ENCODE results near the gene LYZL6.
A peak's percentile ranks its signal among the peaks of the same experiment; 100 is the strongest.

Gene LYZL6

GRCh38 chr17:35892091-35893035 lies 51.1 kb downstream of the LYZL6 start:
- peaks cover 33% of the 10 kb centered on the region for H3K4me1 Mint-ChIP-seq
- no peaks in the 10 kb centered on the region for H3K27me3 Mint-ChIP-seq (ENCODE audit: low read depth)
- no peaks in the 10 kb centered on the region for H3K36me3 Mint-ChIP-seq (ENCODE audit: low read depth)
- TF ChIP-seq, protein P1, sequence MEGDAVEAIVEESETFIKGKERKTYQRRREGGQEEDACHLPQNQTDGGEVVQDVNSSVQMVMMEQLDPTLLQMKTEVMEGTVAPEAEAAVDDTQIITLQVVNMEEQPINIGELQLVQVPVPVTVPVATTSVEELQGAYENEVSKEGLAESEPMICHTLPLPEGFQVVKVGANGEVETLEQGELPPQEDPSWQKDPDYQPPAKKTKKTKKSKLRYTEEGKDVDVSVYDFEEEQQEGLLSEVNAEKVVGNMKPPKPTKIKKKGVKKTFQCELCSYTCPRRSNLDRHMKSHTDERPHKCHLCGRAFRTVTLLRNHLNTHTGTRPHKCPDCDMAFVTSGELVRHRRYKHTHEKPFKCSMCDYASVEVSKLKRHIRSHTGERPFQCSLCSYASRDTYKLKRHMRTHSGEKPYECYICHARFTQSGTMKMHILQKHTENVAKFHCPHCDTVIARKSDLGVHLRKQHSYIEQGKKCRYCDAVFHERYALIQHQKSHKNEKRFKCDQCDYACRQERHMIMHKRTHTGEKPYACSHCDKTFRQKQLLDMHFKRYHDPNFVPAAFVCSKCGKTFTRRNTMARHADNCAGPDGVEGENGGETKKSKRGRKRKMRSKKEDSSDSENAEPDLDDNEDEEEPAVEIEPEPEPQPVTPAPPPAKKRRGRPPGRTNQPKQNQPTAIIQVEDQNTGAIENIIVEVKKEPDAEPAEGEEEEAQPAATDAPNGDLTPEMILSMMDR (IDR thresholded peaks at IDR 0.05; ENCODE audit: unreplicated experiment in 3 of 3) = no peak
- H3K4me3 Mint-ChIP-seq = no peak overlapping the region
- H3K9me3 Mint-ChIP-seq = no peaks in the 10 kb centered on the region
- peak overlapping the region; percentile 44 to 78 (median 62) for H3K27ac Mint-ChIP-seq

DNA sequence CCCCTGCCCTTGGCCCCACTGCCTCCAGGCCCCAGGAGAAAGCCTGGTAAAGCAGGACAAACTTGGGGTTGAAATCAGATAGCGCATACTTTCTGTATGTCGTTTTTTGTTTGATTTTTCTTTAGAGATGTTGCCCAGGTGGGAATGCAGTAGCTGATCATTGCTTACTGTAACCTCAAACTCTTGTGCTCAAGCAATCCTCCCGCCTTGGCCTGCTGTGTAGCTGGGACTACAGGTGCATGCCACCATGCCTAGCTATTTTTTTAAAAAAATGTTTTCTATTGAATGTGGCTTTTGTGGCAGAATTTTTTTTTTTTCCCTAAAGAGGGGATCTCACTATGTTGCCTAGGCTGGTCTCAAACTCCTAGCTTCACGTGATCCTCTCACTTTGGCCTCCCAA lies 52.2 kb downstream of the LYZL6 start:
- Mint-ChIP-seq H3K27me3 (ENCODE audit: low read depth) (no peaks in the 10 kb centered on the region), H3K4me1 (peaks cover 33% of the 10 kb centered on the region), H3K36me3 (ENCODE audit: low read depth) (no peaks in the 10 kb centered on the region), H3K27ac (peak overlapping the region in 2 of 3 experiments; percentile 68 to 94), H3K4me3 (no peak overlapping the region), H3K9me3 (no peaks in the 10 kb centered on the region)
- TF ChIP-seq, protein P1 (IDR thresholded peaks at IDR 0.05; ENCODE audit: unreplicated experiment in 3 of 3) = no peak

GRCh38 chr17:35890774-35891155 lies 52.7 kb downstream of the LYZL6 start:
- no peaks in the 10 kb centered on the region for H3K9me3 Mint-ChIP-seq

GRCh38 chr17:35889818-35890773 lies 53.4 kb downstream of the LYZL6 start:
- TF ChIP-seq, protein P1 (IDR thresholded peaks at IDR 0.05; ENCODE audit: unreplicated experiment in 3 of 3) = no peak
- Mint-ChIP-seq H3K9me3 (no peaks in the 10 kb centered on the region), H3K27me3 (ENCODE audit: low read depth) (no peaks in the 10 kb centered on the region), H3K4me3 (no peak overlapping the region), H3K36me3 (ENCODE audit: low read depth) (no peaks in the 10 kb centered on the region), H3K27ac (peak overlapping the region; percentile 73 to 94 (median 82)), H3K4me1 (peaks cover 33% of the 10 kb centered on the region)

More at GRCh38 chr17:35890774-35891155, 52.7 kb downstream of the LYZL6 start:
- Mint-ChIP-seq H3K36me3 (ENCODE audit: low read depth) (no peaks in the 10 kb centered on the region), H3K27ac (peak overlapping the region; percentile 68 to 94 (median 73)), H3K27me3 (ENCODE audit: low read depth) (no peaks in the 10 kb centered on the region), H3K4me3 (no peak overlapping the region), H3K4me1 (peaks cover 33% of the 10 kb centered on the region)
- TF ChIP-seq, protein P1 (IDR thresholded peaks at IDR 0.05; ENCODE audit: unreplicated experiment in 3 of 3) = no peak

GRCh38 chr17:35889241-35889640 lies 54.3 kb downstream of the LYZL6 start:
- no peaks in the 10 kb centered on the region for H3K36me3 Mint-ChIP-seq (ENCODE audit: low read depth)

More at GRCh38 chr17:35889241-35889640, 54.3 kb downstream of the LYZL6 start:
- Mint-ChIP-seq H3K4me3 (no peak overlapping the region), H3K9me3 (no peaks in the 10 kb centered on the region), H3K4me1 (peaks cover 33% of the 10 kb centered on the region), H3K27ac (peak overlapping the region in 2 of 3 experiments; percentile 15 to 43), H3K27me3 (ENCODE audit: low read depth) (no peaks in the 10 kb centered on the region)
- TF ChIP-seq, protein P1 (IDR thresholded peaks at IDR 0.05; ENCODE audit: unreplicated experiment in 3 of 3) = no peak

Measured in nephron (organoid).